Measurements from ENCODE around the gene STAT2.

Gene STAT2

GRCh38 chr12:56293795-56294194 is 66.1 kb downstream of the STAT2 start:
- DNase-seq (ENCODE audit: low read depth in 2 of 2) = no peak
